ENCODE data around the gene FUT2.
A peak's percentile ranks its signal among the peaks of the same experiment; 100 is the strongest.

DNA sequence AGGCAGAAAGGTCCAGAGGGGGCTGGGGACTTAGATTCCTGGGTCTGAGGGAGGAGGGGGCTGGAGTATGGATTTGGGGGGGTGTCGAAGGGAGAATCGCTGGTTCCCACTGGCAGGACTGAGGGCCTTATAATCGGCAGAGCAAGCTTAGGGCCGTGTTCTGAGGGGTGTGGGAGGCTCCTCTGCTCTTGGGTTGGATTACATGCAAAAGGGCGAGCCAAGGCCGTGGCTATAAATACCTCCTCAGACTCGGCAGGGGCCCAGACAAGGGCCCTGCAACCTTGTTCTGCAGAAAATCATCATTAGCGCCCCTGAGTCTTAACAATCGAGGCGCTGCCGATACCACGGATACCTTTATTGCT, 24.5 kb downstream of the FUT2 start:
- TF ChIP-seq, protein P1, sequence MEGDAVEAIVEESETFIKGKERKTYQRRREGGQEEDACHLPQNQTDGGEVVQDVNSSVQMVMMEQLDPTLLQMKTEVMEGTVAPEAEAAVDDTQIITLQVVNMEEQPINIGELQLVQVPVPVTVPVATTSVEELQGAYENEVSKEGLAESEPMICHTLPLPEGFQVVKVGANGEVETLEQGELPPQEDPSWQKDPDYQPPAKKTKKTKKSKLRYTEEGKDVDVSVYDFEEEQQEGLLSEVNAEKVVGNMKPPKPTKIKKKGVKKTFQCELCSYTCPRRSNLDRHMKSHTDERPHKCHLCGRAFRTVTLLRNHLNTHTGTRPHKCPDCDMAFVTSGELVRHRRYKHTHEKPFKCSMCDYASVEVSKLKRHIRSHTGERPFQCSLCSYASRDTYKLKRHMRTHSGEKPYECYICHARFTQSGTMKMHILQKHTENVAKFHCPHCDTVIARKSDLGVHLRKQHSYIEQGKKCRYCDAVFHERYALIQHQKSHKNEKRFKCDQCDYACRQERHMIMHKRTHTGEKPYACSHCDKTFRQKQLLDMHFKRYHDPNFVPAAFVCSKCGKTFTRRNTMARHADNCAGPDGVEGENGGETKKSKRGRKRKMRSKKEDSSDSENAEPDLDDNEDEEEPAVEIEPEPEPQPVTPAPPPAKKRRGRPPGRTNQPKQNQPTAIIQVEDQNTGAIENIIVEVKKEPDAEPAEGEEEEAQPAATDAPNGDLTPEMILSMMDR (IDR thresholded peaks at IDR 0.05 in 4 of 5, conservative IDR thresholded peaks at IDR 0.05 in 1 of 5): no peak
- TF ChIP-seq POLR2A (IDR thresholded peaks at IDR 0.05): peak; percentile 30 to 54
